ENCODE results near the gene LAMC3. TPM values are rescaled to one million over a fixed set of nuclear protein-coding genes. Genes with fewer than 3 reads are reported as not detected.

LAMC3 gene
- total and polyA plus RNA-seq, 7 donors: 0.17 to 0.96 (median 0.22) TPM; not detected in 1

DNA sequence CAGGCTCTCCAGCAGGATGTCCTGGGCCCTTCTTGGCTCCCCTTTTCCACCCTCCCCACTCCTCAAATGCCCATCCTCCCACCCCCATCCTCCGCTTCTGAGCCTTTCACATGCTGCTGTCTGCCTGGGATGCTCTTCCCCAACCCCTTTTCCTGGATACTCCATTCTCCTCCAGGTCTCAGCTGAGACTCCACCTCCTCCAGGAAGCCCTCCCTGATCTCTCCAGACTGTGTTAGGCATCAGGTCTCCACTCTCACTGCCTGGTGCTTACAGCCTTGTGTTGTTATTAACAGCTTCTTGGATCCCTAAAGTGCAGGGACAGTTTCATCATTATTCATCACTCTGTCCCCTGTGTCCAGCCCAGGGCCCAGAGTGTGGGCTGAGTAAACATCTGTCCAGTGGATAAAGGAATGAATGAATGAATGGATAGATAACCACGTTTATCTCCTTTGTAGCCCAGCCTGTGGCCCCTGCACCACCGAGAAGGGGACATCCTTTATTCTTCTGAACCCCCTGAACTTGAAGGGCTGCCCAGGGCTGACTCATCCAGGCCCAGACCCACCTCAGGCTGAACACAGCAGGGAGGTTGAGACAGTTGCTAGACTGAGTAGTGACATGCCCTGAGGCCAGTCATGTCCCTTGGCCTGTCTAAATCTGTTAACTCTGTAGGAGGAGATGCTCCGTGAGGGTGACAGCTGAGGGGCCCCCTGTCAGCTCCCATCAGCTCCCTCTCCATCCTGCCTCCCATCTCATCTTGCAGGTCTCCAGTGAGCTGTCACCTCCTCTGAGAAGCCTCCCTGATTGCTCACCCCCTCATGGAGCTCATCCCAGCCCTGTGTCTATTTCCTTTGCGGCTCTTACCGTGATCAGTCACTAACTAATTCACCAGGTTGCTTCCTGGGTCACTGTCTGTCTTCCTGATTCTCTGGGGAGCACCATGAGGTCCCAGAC is 14.6 kb upstream of the LAMC3 start:
- Histone ChIP-seq H3K9me3 (no peaks in the 10 kb centered on the region), H3K4me3 (no peak overlapping the region), H3K27ac (no peak overlapping the region), H3K27me3 (ENCODE audit: insufficient read depth in 3 of 3, low read length in 2 of 3) (peaks cover 0 to 55% (median 15%) of the 10 kb centered on the region in 3 donors), H3K36me3 (ENCODE audit: insufficient read depth in 1 of 2, low read depth in 1 of 2) (no peaks in the 10 kb centered on the region), H3K4me1 (no peaks in the 10 kb centered on the region)
- intact Hi-C loops (cut with DNase I): loop anchor here in 1 of 2 donors (5.0 kb wide), 1 partner anchor 292 kb away; no protein-coding TSS in a partner anchor
- DNase-seq (peak in 1 of 2 donors; percentile 19), ATAC-seq (no peak)
- WGBS, 3 donors: 75 to 80% (median 78%) methylated on average over 6 of the region's 6 CpGs
- TF ChIP-seq, protein P1, sequence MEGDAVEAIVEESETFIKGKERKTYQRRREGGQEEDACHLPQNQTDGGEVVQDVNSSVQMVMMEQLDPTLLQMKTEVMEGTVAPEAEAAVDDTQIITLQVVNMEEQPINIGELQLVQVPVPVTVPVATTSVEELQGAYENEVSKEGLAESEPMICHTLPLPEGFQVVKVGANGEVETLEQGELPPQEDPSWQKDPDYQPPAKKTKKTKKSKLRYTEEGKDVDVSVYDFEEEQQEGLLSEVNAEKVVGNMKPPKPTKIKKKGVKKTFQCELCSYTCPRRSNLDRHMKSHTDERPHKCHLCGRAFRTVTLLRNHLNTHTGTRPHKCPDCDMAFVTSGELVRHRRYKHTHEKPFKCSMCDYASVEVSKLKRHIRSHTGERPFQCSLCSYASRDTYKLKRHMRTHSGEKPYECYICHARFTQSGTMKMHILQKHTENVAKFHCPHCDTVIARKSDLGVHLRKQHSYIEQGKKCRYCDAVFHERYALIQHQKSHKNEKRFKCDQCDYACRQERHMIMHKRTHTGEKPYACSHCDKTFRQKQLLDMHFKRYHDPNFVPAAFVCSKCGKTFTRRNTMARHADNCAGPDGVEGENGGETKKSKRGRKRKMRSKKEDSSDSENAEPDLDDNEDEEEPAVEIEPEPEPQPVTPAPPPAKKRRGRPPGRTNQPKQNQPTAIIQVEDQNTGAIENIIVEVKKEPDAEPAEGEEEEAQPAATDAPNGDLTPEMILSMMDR (IDR thresholded peaks at IDR 0.05): no peak

DNA sequence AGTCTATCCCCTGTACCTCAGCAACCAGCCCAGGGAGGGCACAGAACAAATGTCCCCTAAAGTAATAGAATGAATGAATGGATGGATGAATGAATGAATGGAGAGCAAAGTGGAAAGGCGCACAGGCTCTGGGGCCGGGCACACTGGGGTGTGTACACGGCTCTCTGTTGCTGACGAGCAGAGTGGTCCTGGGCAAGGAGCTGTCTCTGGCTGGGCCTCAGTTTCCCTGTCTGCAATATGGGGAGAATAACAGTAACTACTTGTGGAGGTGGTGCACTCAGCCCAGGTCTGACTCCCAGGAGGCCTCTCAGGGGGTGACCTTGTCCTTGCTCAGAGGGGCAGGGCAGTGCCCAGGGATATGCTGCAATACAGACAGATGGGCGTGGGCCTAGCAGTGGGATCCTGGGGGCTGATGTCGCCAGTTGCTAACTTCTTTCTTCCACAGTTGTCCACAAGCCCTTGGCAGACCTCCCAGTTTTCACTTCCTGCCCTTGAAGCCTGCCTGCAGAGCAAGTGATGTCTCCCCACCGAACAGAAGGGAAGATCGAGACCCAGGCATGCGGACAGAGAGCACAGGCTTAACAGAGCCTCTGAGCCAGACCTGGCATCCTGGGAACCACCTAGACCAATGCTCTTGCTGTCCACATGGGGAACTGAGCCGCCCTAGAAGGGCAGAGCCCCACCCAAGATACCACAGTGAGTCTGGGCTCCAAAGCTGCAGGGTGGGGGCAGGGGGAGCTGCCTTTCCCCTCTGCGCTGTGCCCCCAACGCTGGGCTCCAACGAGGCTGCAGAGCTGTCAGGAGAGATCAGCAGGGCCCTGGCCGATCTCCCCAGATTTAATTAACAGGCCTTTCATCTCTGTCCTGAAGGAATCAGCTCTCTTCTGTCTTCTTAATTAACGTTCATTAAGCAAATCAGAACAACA is 13.6 kb upstream of the LAMC3 start:
- Histone ChIP-seq H3K4me3 (no peak overlapping the region), H3K4me1 (no peaks in the 10 kb centered on the region), H3K9me3 (no peaks in the 10 kb centered on the region), H3K27me3 (ENCODE audit: insufficient read depth in 3 of 3, low read length in 2 of 3) (peaks cover 0 to 55% (median 12%) of the 10 kb centered on the region in 3 donors), H3K36me3 (ENCODE audit: insufficient read depth in 1 of 2, low read depth in 1 of 2) (no peaks in the 10 kb centered on the region), H3K27ac (no peak overlapping the region)
- intact Hi-C loops (cut with DNase I): loop anchor here in 1 of 2 donors (5.0 kb wide), 1 partner anchor 293 kb away; no protein-coding TSS in a partner anchor
- ATAC-seq: no peak
- 48 to 56% (median 51%) methylated on average over 15 of the region's 15 CpGs for WGBS, 3 donors
- TF ChIP-seq, protein P1 (IDR thresholded peaks at IDR 0.05): no peak
- DNase-seq: peak; percentile 28 to 57

DNA sequence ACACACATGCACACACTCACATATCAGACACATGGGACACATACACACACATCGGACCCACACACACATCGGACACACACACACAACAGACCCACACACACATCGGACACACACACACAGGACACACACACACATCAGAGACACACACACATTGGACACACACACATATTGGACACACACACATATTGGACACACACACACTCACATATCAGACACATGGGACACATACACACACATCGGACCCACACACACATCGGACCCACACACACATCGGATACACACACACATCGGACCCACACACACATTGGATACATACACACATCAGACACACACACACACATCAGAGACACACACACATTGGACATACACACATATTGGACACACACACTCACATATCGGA is 12.8 kb upstream of the LAMC3 start:
- intact Hi-C loops (cut with DNase I): loop anchor here in 1 of 2 donors (5.0 kb wide), 1 partner anchor 294 kb away; no protein-coding TSS in a partner anchor
- Histone ChIP-seq H3K4me3 (no peak overlapping the region), H3K9me3 (no peaks in the 10 kb centered on the region), H3K4me1 (no peaks in the 10 kb centered on the region), H3K36me3 (ENCODE audit: insufficient read depth in 1 of 2, low read depth in 1 of 2) (no peaks in the 10 kb centered on the region), H3K27me3 (ENCODE audit: insufficient read depth in 3 of 3, low read length in 2 of 3) (peaks cover 0 to 56% (median 18%) of the 10 kb centered on the region in 3 donors), H3K27ac (no peak overlapping the region)
- ATAC-seq (no peak), DNase-seq (peak in 1 of 2 donors; percentile 14)
- TF ChIP-seq, protein P1 (IDR thresholded peaks at IDR 0.05): no peak
- 95 to 97% (median 96%) methylated on average over 8 of the region's 8 CpGs for WGBS, 3 donors

DNA sequence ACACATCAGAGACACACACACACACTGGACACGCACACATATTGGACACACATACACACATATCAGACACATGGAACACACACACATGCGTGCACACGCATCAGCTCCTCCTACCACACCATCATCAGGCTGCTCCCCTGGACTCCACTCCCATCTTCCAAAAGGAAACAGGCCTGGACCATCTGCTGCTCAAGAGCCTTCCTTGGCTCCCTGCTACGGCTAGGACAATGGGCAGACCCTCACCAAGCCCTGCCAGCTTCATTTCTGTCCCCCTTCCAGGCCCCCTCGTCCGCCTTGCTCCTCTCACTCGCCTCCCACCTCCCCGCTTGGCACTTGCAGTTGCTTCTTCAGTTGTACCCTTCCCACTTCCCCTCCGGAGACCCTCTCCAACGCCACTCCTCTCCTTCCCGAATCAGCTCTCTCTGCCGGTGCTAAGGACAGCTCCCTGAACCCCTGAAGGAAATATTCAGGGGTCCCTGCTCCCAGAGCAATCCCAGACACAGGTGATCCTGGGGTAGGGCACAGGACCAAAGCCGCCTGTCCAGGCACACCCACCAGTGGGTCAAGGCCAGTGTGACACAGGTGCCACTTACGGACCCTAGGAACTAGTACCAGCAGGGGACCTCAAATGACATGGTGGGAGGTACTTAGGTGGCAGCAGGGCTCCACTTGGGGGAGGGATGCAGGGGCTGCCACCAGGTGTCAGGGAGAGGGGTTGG is 12.1 kb upstream of the LAMC3 start:
- 69 to 78% (median 75%) methylated on average over 14 of the region's 14 CpGs for WGBS, 3 donors
- intact Hi-C loops (cut with DNase I): loop anchor here in 1 of 2 donors (5.0 kb wide), 1 partner anchor 295 kb away; no protein-coding TSS in a partner anchor

More for the DNA sequence above, 12.1 kb upstream of the LAMC3 start:
- H3K27me3 ChIP-seq (ENCODE audit: insufficient read depth in 3 of 3, low read length in 2 of 3): peaks cover 0 to 57% (median 21%) of the 10 kb centered on the region in 3 donors
- no peak overlapping the region for H3K27ac ChIP-seq
- no peaks in the 10 kb centered on the region for H3K36me3 ChIP-seq (ENCODE audit: insufficient read depth in 1 of 2, low read depth in 1 of 2)
- DNase-seq: peak in 1 of 2 donors; percentile 23
- H3K4me3 ChIP-seq: no peak overlapping the region
- no peaks in the 10 kb centered on the region for H3K9me3 ChIP-seq
- H3K4me1 ChIP-seq: no peaks in the 10 kb centered on the region
- ATAC-seq: no peak
- TF ChIP-seq, protein P1 (IDR thresholded peaks at IDR 0.05): no peak
